GM12874 (cell line): ENCODE data around the gene NACA2.
A peak's percentile ranks its signal among the peaks of the same experiment; 100 is the strongest.

Source experiments
- TF ChIP-seq, protein P1 (sequence below): IDR thresholded peaks from 2 replicates; pipeline ENCODE4 v1.5.1; 2011; ENCODE audit warnings: low read depth, mild to moderate bottlenecking, control low read depth, low read length, moderate library complexity; ENCODE audit not compliant: insufficient read depth

The NACA2 gene

DNA sequence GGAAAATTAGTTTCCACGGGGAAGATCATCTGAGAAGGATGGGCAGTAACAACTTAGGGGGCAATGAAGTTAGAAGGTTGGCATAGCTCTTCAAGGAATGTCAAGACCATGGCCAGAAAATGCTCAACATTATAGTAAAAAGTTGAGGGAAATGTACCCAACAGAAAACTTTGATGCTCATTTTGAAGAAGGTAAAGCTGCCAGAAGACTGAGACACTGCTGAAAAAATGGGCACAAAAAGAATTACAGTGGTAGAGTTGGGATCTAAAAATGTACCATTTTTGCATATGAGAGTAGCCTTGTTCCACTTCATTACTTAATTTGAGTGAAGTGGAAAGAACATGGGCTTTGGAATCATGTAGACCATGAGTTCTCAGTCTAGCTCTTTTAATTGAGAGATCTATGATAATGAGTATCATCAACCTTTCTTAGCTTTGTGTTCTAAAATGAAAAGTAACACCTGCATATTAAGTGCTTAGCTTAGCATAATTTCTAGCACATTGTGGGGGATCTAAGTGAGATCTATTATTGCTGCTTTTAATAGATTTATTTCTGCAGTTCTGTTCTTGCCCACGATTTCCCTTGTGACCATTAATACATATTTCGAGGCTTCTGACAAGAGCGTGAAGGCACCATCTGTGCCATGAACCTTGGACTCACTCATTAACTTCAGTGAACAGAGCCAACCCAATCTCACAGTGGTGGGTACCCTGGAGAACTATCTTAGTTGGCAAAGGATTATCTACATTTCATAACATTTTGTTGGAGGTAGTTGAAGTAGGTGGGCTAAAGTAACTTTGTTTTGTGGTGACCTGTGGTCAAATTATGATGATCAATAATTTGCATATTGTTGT, 3.0 kb downstream of the NACA2 start:
- TF ChIP-seq, protein P1, sequence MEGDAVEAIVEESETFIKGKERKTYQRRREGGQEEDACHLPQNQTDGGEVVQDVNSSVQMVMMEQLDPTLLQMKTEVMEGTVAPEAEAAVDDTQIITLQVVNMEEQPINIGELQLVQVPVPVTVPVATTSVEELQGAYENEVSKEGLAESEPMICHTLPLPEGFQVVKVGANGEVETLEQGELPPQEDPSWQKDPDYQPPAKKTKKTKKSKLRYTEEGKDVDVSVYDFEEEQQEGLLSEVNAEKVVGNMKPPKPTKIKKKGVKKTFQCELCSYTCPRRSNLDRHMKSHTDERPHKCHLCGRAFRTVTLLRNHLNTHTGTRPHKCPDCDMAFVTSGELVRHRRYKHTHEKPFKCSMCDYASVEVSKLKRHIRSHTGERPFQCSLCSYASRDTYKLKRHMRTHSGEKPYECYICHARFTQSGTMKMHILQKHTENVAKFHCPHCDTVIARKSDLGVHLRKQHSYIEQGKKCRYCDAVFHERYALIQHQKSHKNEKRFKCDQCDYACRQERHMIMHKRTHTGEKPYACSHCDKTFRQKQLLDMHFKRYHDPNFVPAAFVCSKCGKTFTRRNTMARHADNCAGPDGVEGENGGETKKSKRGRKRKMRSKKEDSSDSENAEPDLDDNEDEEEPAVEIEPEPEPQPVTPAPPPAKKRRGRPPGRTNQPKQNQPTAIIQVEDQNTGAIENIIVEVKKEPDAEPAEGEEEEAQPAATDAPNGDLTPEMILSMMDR = no peak

DNA sequence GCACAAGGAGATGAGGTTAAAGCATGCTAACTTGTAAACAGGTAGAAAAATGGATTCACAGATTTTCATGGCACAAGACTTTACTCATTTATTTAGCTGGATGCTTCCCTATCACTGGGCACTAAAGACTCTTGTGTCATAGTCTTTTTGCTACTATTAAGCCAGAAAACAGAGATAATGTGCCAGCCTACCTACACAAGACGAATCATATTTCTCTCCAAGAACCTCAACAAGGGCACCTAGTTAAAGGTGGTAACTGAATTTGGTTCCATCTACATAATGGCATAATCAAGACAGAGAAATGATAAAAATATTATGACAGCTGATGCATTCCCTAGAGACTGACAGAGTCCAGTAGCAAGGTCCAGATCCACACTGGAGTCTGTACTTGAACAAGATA, 3.8 kb downstream of the NACA2 start:
- TF ChIP-seq, protein P1 = no peak

DNA sequence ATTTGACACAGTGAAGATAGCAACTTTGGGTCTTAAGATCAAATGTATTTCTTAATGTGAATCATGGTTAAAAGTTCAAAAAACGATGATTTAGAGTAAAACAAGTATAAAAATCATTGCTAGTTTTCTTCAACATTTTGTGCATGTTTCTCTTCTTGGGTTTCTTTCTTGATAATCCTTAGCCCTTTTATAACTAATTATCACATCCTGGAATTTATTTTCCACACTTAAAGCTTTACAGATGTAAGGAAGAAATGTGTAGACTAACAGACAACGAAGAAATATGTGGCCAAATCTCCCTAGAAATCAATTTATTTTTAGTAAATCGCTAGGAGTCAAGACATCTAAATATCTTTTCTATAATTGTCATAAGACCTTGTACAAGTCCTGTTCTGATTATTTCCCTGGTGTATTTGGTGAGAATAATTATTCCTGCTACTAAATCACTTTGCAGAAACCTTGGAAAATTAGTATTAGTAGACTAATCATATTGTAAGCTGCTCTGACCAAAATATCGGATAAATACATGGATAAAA, 4.9 kb downstream of the NACA2 start:
- TF ChIP-seq, protein P1 = no peak

DNA sequence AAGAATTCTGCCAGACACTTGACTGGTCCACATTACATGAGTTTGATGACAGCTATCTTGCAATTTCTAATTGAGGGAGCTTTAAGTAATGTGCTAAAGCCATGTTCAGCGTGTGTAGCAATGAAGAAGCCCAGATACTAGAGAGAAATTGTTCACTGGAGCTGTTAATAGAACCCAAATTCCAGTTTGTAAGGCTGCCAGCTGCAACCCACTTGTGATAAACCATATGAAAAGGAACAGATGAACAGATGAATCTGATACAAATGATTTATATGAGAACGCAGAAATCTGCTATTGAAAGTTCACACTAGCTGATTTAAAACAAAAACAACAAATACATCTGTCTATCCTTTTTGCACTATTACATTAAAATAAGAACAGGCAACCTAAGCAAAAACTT, 6.2 kb downstream of the NACA2 start:
- TF ChIP-seq, protein P1 = no peak

DNA sequence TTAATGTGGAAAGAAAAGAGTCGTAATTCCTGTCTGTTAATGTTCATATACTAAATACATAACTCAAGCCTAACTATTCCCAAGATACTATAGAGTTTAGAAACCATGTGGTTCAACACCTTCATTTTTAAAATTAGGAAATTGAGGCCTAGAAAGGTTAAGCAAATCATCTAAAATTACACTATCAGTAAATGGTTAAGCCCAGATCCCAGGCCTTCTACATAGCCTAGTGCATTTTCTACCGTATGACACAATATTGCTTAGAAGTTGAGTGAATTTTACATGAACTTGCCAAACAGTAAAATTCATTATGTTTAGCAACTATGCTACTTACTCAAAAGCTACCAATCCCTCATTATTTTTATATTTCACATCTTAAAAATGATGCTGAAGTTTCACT, 6.8 kb downstream of the NACA2 start:
- TF ChIP-seq, protein P1 = no peak

DNA sequence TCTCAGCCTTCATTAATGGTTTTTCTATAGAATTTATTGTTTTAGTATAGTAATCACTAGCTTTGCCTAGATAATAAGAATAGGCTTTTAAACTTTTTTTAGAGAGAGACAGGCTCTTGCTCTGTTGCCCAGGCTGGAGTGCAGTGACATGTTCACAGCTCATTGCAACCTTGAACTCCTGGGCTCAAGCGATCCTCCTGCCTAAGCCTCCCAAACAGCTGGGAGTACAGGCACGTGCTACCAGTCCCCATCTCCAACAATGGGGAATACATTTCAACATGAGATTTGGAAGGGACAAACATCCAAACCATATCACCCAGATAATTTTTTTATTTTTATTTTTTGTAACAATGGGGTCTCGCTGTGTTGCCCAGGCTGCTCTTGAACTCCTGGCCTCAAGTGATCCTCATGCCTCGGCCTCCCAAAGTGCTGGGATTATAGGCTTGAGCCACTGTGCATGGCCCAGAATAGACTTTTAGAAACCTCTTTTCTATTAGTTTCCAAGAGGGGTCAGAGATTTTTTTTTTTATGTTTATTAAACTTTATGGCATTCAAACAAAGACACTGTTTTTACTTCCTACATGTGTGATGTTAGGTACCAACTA, 7.3 kb downstream of the NACA2 start:
- TF ChIP-seq, protein P1 = no peak

DNA sequence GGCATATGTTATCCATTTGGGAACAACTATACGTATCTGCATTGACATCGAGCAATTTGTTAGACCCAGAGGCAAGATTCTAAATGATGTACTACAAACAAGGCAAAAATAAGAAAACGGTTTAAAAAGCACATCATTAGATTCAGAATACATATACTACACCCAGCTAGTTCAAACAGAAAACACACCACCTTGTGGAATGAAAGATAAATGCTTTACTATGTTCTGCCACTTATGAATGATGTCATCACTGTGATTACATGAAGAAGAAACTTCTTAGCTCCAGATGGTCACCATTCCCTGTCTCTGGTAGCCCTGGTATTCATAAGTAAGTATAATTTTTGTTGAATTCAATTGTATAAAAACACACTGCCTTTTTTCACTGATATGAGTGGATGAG, 7.8 kb downstream of the NACA2 start:
- TF ChIP-seq, protein P1 = 0 out of 2 replicates have a peak, but pooled peaks have one; percentile 8
